GM12878 (cell line): ENCODE results near the gene TMEM151A. TPM values are rescaled to one million over a fixed set of nuclear protein-coding genes. Genes with fewer than 3 reads are reported as not detected.

ENCODE experiments used
- ASH2L ChIP-seq: fragments of 300-600, 200-600 bp; sonication (generic); IDR thresholded peaks from 2 replicates; pipeline ENCODE4 v1.6.1; 2017; ENCODE audit warnings: low read depth, mild to moderate bottlenecking, borderline replicate concordance
- CBFB ChIP-seq: IDR thresholded peaks from 2 replicates; pipeline ENCODE4 v1.6.1; 2016; ENCODE audit warnings: antibody characterized with exemption, low read depth
- EP300 ChIP-seq, 2 experiments: fragments of 150-350 bp in 1 of 2; IDR thresholded peaks; 2 replicates each; pipeline ENCODE4 v1.6.1; 2011 to 2012; ENCODE audit warnings: low read depth in 2 of 2, low read length in 2 of 2, borderline replicate concordance in 1 of 2, improper control_type of control experiment in 1 of 2, inconsistent platforms in 1 of 2; ENCODE audit not compliant: control insufficient read depth in 1 of 2
- ETV6 ChIP-seq, 2 experiments: fragments of 450-650 bp in 1 of 2; IDR thresholded peaks in 1 of 2; conservative IDR thresholded peaks in 1 of 2; 2 replicates each; pipeline ENCODE4 v1.6.1; 2014; ENCODE audit warnings: antibody characterized with exemption in 1 of 2, borderline replicate concordance in 1 of 2, low read depth in 1 of 2, mild to moderate bottlenecking in 1 of 2, moderate library complexity in 1 of 2
- IKZF1 ChIP-seq: fragments of 450-650 bp; conservative IDR thresholded peaks from 2 replicates; pipeline ENCODE4 v1.6.1; 2017; ENCODE audit warnings: antibody characterized with exemption, mild to moderate bottlenecking
- KAT2A ChIP-seq: conservative IDR thresholded peaks from 2 replicates; pipeline ENCODE4 v1.6.1; 2011; ENCODE audit warnings: low read depth, low read length; ENCODE audit not compliant: control insufficient read depth
- KLF5 ChIP-seq: fragments of 450-650 bp; IDR thresholded peaks from 2 replicates; pipeline ENCODE4 v1.6.1; 2014; ENCODE audit warnings: mild to moderate bottlenecking; ENCODE audit not compliant: partially characterized antibody
- LARP7 ChIP-seq: fragments of 450-650 bp; IDR thresholded peaks from 2 replicates; pipeline ENCODE4 v1.6.1; 2017; ENCODE audit warnings: mild to moderate bottlenecking
- MTA2 ChIP-seq: fragments of 450-650 bp; IDR thresholded peaks from 2 replicates; pipeline ENCODE4 v1.6.1; 2016; ENCODE audit warnings: low read depth, mild to moderate bottlenecking, moderate library complexity
- MTA3 ChIP-seq: IDR thresholded peaks from 2 replicates; pipeline ENCODE4 v1.6.1; 2012; ENCODE audit warnings: low read length, inconsistent platforms, borderline replicate concordance
- NFIC ChIP-seq: IDR thresholded peaks from 2 replicates; pipeline ENCODE4 v1.6.1; 2012; ENCODE audit warnings: low read depth, mild to moderate bottlenecking, inconsistent platforms, low read length, moderate library complexity
- NR2C2 ChIP-seq: IDR thresholded peaks from 2 replicates; pipeline ENCODE4 v1.6.1; 2011; ENCODE audit warnings: borderline replicate concordance, low read depth; ENCODE audit not compliant: control insufficient read depth, insufficient read length
- NR2F1 ChIP-seq: fragments of 450-650 bp; conservative IDR thresholded peaks from 2 replicates; pipeline ENCODE4 v1.6.1; 2017; ENCODE audit warnings: mild to moderate bottlenecking
- PML ChIP-seq: IDR thresholded peaks from 2 replicates; pipeline ENCODE4 v1.6.1; 2012; ENCODE audit warnings: low read length, inconsistent platforms
- RUNX3 ChIP-seq: IDR thresholded peaks from 2 replicates; pipeline ENCODE4 v1.6.1; 2012; ENCODE audit warnings: low read length, inconsistent platforms
- SREBF1 ChIP-seq: IDR thresholded peaks from 2 replicates; pipeline ENCODE4 v1.6.1; 2012; ENCODE audit warnings: mild to moderate bottlenecking, low read length
- STAT3 ChIP-seq: IDR thresholded peaks from 2 replicates; pipeline ENCODE4 v1.6.1; 2011; ENCODE audit warnings: low read depth, low read length, improper control_type of control experiment
- TCF7 ChIP-seq: IDR thresholded peaks from 2 replicates; pipeline ENCODE4 v1.6.1; 2014; ENCODE audit warnings: antibody characterized with exemption, borderline replicate concordance
- ZBED1 ChIP-seq: IDR thresholded peaks from 2 replicates; pipeline ENCODE4 v1.6.1; 2016; ENCODE audit warnings: borderline replicate concordance
- ZNF207 ChIP-seq: fragments of 450-650 bp; IDR thresholded peaks from 2 replicates; pipeline ENCODE4 v1.6.1; 2014; ENCODE audit warnings: antibody characterized with exemption, mild to moderate bottlenecking, borderline replicate concordance
- ZZZ3 ChIP-seq: IDR thresholded peaks from 2 replicates; pipeline ENCODE4 v1.6.1; 2011; ENCODE audit warnings: low read depth; ENCODE audit not compliant: control insufficient read depth, insufficient read length
- polyA plus RNA-seq, 11 experiments: library from polyadenylated mRNA; depleted of rRNA in 4 of 11; unstranded in 6 of 11; stranded (reverse) in 5 of 11; fragments of >200 nt; fragmentation: Nextera tagmentation in 4 of 11; fragmentation: Illumina TruSeq in 1 of 11; extraction: Ambion mirVana in 4 of 11; extraction: Trizol in 1 of 11; gene quantifications; 1 replicate in 1 of 11; 2 replicates in 10 of 11; pipeline versions ENCODE4 v1.2.1 to v1.2.3, GENCODE V29; 2011 to 2016; ENCODE audit warnings: inconsistent platforms in 2 of 11, missing spikeins in 2 of 11, low read depth in 1 of 11
- total RNA-seq, 4 experiments: library from RNA; depleted of rRNA in 3 of 4; stranded (reverse); fragments of >200 nt in 3 of 4; fragmentation: Illumina TruSeq in 1 of 4; extraction: Trizol in 1 of 4; gene quantifications; 2 replicates each; pipeline versions ENCODE4 v1.2.1 to v1.2.3, GENCODE V29; 2013 to 2021

The TMEM151A gene
- total and polyA plus RNA-seq, 10 of the 15 experiments (the other 5 are each of a cell fraction or from before 2014, with no cell fraction given): not detected

DNA sequence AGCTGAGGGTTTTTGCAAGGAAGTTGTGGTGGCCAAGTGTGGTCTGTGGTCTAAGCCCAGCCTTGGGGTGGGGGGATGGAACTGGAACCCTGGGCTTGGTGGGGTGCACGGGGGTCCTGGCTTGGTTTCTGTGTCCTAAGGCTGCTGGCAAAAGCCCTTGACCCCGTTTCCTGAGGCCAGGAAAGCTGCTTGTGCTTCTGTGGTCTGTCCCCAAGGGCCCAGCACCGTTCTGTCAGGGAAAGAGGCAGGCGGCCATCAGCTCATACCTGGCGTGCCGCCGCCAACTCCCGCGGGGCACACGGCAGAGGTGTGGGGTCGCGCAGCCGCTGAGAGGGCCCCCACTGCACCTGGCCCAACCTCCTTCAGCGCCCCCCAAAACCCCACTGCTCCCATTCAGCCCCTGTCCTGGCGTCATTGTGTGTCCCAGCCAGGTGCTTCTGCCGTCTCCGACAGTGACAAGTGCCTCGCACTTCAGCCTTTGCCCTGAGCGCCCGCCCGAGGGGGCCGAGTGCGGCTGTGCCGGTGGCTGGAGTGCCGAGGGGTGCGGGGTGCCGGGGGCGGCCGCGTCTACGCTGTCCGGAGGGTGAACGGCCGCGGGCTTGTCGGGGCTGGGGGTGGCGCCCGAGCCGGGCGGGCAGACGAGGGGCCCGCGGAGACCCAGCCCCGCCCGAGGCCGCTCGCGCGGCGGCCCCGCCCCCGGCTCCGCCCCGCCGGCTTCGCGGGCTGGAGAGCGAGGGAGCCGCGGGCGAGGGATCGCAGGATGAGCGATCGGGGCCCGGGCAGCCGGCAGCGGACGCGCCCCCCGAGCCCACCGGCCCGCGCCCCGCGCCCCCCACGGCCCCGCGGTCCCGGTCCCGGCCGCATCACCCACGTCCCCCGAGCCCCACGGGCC lies 14.0 kb upstream of the TMEM151A start, which contains the start of gene CNIH2 (continued):
- no peak for TF ChIP-seq KLF5
- no peak for TF ChIP-seq STAT3
- TF ChIP-seq ZBED1: no peak
- TF ChIP-seq EP300 (IDR thresholded peaks at IDR 0.05; ENCODE audit: borderline replicate concordance in 1 of 2, control insufficient read depth in 1 of 2, low read depth in 2 of 2, low read length in 2 of 2): no peak
- TF ChIP-seq NR2F1: no peak
- peak; percentile 19; the same call in 1 of the 2 replicates for TF ChIP-seq IKZF1
- TF ChIP-seq MTA3: peak; percentile 38; the same call in 1 of the 2 replicates
- no peak for TF ChIP-seq NFIC
- no peak for TF ChIP-seq KAT2A
- no peak for TF ChIP-seq TCF7
- TF ChIP-seq PML: no peak
- TF ChIP-seq RUNX3: peak; percentile 75
- TF ChIP-seq CBFB: peak; percentile 30; the same call in 1 of the 2 replicates
- no peak for TF ChIP-seq ZZZ3
- TF ChIP-seq LARP7: peak; percentile 50; the same call in 1 of the 2 replicates
- no peak for TF ChIP-seq ETV6 (conservative IDR thresholded peaks at IDR 0.05 in 1 of 2, IDR thresholded peaks at IDR 0.05 in 1 of 2; ENCODE audit: borderline replicate concordance in 1 of 2, low read depth in 1 of 2)
- TF ChIP-seq SREBF1: no peak
- no peak for TF ChIP-seq MTA2
- no peak for TF ChIP-seq NR2C2
- no peak for TF ChIP-seq ASH2L
- no peak for TF ChIP-seq ZNF207
